ENCODE results near the gene DIP2B.

DNA sequence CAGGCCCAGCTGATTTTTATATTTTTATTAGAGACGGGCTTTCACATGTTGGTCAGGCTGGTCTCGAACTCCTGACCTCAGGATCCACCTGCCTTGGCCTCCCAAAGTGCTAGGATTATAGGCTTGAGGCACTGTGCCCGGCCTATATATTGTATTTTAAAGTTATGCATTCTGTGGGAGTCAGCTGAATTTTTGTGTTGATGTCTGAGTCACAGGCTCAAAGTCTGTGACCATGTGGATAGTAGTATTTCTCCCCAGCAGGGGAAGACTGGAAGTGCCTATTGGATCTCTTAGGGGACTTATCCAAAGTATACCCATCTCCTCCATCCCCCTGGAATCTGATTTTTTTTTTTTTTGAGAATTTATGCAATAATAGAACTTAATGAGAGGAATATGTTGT is 215.3 kb downstream of the DIP2B start:
- TF ChIP-seq, protein P1, sequence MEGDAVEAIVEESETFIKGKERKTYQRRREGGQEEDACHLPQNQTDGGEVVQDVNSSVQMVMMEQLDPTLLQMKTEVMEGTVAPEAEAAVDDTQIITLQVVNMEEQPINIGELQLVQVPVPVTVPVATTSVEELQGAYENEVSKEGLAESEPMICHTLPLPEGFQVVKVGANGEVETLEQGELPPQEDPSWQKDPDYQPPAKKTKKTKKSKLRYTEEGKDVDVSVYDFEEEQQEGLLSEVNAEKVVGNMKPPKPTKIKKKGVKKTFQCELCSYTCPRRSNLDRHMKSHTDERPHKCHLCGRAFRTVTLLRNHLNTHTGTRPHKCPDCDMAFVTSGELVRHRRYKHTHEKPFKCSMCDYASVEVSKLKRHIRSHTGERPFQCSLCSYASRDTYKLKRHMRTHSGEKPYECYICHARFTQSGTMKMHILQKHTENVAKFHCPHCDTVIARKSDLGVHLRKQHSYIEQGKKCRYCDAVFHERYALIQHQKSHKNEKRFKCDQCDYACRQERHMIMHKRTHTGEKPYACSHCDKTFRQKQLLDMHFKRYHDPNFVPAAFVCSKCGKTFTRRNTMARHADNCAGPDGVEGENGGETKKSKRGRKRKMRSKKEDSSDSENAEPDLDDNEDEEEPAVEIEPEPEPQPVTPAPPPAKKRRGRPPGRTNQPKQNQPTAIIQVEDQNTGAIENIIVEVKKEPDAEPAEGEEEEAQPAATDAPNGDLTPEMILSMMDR (IDR thresholded peaks at IDR 0.05) = no peak
- TF ChIP-seq POLR2AphosphoS5 (IDR thresholded peaks at IDR 0.05) (no peak), EP300 (IDR thresholded peaks at IDR 0.05) (no peak)
